GM21515 (cell line): ENCODE results near the gene RPE.

Experiments
- ATAC-seq: cut with Tn5 transposase; IDR thresholded peaks from one replicate; pipeline ENCODE4 v1.9.1; 2021; ENCODE audit not compliant: unreplicated experiment

The RPE gene

GRCh38 chr2:210002158-210003157 is at the start of gene RPE:
TSS of gene RPE (plus strand) at chr2:210002638. CDS start at chr2:210002662, 24 bp downstream.
- ATAC-seq: peak; percentile 99

DNA sequence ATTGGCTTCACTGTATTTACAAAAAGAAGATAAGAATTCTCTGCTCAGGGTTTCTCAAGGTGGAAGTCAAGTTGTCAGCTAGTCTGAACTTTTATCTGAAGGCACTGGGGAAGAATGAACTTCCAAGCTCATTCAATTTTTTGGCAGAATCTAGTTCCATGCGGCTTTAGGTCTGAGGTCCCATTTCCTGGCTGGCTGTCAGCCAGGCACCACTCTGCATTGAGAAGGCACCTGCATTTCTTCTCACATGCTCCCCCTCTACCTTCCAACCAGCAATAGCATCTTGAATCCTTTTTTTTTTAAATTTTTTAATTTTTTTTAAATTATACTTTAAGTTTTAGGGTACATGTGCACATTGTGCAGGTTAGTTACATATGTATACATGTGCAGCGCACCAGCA is 46.2 kb upstream of the RPE start:
- ATAC-seq: no peak

GRCh38 chr2:209958016-209958415 is 44.4 kb upstream of the RPE start:
- no peak for ATAC-seq

- no peak for ATAC-seq
Observed at GRCh38 chr2:209960045-209960444, 42.4 kb upstream of the RPE start.

DNA sequence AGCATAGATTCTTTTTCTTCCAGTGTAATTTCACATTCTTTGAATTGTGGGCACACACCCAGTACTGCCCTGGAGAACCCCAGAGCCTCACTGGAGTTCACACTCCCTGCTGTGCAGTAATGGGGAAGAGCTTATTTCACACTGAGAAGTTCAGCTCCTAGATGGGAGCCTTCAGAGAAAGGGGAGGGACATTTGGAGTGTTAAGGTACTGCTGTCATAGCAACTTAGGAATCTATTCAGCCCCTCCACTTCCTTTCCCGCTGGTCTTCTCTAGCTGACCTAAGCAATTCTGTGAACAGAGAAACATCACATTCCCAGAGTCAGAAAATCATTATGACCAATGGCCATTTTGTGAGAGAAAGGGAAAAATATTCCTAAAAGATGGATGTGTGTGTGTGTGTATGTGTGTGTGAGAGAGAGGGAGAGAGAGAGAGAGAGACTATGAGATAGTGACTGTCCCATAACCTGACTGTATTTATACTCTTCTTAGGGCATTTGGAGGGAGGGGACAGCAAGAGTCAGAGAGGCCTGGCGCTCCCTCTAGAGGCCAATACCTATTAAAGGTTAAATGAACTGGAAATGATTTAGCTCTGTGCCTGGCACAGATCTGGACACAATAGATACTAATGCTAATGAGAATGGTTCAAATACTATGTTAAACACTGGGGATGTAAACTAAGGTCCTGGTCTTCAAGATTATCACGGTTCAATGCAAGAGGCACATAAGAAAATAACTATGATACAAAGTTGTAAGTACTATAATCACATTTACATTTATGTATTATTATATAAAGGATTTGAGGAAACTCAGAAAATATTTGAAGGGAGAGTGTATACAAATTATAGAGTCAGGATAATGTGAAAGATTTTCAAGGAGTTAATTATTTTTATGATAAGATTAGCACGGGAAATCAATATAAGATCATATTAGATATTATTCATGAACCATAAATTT is 41.5 kb upstream of the RPE start:
- peak; percentile 95 for ATAC-seq

DNA sequence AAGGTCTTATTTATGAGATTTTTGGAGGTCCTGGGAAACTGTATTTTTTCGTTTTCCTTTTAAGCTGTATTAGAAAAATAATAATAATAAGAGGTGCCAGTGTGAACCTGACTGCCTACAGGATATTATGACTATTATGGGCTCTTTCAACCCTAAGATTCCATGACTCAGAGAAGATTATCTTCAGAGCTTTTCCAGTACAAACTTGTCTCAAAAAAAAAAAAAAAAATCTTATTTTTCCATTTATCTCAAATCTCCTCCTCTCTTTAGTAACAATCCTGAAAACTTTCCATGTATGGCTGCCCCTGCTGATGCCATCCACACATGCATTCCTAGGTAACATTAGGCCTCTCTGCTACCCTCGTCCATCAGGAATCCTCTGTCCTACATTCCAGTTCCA is 36.7 kb upstream of the RPE start:
- ATAC-seq: no peak

DNA sequence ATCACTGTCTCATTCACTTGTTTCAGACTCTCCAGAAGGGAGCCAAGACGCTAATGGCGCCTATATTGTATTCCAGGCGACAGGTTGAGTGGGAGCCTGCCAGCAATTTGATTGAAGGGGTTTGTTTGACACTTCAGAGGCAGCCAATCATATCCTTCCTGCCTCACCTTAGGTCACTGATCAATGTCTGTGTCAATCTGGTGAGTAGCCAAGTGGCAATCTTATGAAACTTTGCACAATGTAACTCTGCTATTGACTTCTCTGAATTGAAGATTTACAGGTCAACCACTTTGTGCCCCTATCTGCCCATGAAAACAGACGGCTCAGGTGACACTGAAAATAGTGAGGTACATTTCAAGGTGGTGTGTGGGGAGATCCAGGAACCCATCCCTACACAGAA is 32.7 kb upstream of the RPE start:
- no peak for ATAC-seq

- ATAC-seq: no peak
Observed at GRCh38 chr2:209970271-209970670, 32.2 kb upstream of the RPE start.

GRCh38 chr2:209970711-209971110 is 31.7 kb upstream of the RPE start:
- no peak for ATAC-seq

- ATAC-seq: no peak
Observed at GRCh38 chr2:209973328-209973727, 29.1 kb upstream of the RPE start.

DNA sequence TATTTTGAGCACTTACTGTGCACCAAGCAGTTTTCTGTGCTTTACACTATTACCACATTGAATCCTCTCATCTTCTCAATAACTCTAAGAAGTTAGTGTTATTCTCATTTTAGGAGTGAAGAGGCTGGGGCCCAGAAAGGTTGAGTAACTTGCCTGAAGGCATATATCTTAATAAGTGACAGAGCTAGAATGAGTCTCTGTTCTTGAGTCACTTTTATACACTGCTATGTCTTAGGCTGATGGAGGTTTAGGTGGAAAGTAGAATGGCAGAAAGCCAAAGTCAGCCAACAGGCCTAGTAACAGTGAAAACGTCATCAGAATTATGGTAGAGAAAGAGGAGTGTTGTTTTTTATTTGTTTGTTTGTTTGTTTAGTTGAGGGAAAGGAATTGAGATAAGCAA is 27.9 kb upstream of the RPE start:
- no peak for ATAC-seq

DNA sequence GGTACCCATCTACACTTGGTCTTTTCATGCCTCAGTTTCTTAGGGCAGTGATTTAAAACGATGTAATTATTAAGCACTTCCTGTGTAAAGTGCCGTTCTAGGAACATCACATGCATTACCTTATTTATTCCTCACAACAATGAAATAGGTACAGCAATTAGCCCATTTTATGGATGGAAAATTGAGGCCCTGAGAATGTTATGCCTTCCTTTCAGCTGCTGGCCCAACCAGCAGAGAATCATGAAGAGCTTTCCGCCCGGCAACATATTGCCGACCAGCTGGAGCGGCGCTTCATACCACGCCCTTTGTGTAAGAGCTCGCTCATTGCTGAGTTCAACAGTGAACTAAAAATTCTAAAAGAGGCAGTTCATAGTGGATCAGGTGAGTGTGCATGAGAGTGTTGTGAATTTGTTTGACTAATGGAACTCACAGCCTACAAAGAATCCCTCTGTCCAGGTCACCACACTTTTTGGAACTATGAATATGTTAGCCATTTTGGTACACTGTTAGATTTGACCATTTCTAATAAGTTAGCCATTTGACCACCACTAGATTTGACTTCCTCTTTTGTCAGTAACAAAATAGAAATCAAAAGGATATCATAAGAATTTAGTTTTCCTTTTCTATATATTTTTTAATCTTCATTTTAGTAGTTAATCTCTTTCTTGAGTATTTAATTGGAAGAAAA is 25.6 kb upstream of the RPE start:
- peak; percentile 66 for ATAC-seq

DNA sequence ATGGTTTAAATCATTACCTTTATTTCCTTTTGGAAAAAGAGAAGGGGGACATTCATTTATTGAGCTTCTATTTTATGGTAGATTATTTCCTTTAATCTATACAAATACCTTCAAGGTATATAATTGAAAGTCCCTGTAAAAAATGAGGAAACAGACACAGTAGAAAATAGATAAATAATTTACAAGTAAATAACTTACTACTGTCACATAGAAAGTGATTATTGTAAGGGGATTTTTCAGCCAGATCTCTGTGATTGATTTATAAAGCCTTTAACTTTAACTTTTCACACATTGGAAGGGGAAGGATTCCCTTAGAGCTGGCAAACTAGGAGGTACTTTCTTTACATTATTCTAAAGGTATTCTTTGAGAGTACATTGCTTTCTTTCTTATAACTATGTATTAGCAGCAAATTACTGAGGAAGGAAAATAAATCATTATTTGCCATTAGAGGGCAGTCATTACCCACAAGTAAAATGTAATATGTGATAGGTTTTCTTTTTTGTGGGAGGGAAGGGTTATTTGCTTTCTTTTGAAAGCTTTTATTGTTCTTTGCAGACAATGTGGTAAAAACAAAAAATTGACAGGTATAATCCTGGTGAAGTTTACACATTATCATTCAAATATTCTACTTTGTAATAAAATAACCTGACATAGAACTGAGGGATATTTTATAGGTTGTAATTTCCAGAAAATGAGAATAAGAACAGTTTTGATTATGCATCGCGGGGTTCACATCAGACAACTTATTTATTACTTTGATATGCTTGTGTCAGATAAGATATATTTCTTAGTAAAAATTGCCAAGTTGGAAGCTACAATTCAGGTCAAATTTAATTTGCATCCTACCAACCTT is 24.8 kb upstream of the RPE start:
- ATAC-seq: no peak

DNA sequence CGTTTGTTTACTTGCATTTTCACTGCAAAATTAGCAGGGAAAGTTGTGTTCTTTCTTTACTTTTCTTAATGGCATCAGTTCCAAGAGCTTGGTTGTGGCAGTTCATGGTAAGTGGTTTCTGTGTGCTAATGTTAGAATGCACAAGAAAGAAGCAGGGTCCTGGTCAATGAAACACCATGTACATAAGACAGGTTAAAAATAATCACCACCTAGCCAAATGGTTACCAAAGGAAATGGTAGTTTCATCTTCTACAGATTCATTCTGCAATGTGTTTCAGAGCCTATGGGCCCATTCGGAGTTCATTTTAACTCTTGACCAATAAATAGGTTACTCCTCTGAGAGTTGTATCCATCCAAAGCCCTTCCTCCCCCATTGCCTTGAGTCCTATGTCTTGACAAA is 18.1 kb upstream of the RPE start:
- no peak for ATAC-seq

DNA sequence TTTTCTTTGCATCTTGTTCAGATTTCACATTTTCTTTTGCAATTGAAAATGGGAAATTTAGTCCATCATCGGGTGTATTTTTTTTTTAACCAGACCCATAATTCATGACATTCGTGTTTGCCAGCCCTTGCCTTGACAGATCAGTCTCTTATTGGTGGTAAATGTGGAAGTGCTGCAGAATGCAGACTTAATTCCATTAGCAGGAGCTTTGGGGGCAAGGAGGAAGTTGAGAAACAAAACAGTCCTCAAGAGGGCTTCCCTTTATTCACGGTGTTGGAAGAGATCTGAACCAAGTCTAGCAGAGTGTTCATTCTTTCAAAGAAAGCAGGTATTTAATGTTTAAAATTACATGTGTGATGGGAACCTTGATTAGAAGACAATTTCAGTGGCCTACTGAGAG is 16.6 kb upstream of the RPE start:
- ATAC-seq: no peak

GRCh38 chr2:209986415-209986814 is 16.0 kb upstream of the RPE start:
- ATAC-seq: no peak

GRCh38 chr2:209988010-209988409 is 14.4 kb upstream of the RPE start:
- ATAC-seq: no peak

DNA sequence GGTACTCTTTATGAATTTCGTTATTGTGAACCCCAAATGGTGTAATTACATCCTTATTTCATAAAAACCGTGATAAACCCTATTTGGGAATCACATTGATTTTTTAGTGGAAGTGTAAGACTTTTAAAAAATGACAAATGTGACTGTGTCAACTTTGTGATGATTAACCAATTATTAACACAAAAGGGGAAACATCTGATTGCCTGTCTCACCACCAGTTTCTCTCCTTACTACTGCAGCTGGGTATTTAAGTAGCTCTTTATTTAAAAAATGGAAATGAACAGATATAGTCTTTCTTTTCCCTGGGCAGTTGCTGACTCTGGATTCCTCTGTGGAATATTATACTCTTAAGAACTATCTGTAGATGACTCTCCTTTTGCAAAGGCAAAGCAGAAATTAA is 11.6 kb upstream of the RPE start:
- ATAC-seq: no peak

DNA sequence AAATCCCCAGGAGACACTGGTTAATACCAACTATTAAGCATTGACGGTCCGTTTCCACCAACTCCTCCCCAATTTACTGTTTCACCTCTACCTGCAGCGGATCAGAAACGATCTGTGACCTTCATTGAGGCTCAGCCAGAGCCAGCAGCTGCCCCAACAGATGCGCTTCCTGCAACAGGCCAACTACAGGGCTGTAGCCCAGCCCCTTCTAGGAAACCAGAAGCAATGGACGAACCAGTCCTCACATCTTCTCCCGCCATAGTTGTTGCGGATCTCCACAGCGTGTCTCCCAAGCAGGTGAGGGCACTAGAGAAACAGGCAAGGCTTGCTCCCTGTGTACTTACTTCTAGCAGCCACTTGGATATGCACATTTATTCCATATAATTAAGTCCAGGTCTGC is 8.5 kb upstream of the RPE start:
- ATAC-seq: no peak

GRCh38 chr2:209998596-209998995 is 3.8 kb upstream of the RPE start:
- no peak for ATAC-seq
